ENCODE data around the gene INSRR.

Gene INSRR

DNA sequence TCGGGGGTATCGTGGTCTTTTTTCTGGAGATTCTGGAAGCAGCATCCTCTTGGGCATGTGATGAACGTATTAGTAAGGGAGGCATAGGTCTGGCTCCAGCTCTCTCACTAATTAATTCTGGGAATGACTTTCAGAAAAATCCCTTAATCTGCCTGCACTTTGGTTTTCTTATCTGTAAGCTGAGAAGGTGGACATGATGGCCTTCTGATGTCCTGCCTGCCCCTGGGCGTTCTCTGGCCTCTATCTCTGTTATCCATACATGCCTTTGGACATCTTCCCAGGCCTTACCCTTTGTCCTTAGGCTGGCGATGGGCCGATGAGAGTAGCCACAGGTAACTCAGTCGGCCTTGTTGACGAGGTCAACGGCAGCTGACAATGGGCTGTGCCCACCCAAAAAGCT is 10.5 kb upstream of the INSRR start:
- Histone ChIP-seq H3K14ac (ENCODE audit: low read length) (no peak overlapping the region), H3K9me3 (replicated peaks in 1 of 2; ENCODE audit: control insufficient read depth in 2 of 2, insufficient read depth in 1 of 2, low read depth in 1 of 2, low read length in 2 of 2) (no peaks in the 10 kb centered on the region), H3K18ac (ENCODE audit: low read length) (no peak overlapping the region), H3K4me3 (ENCODE audit: low read length in 2 of 2) (no peak overlapping the region), H2AK5ac (ENCODE audit: low read depth, low read length) (no peak overlapping the region), H4K8ac (ENCODE audit: low read depth, low read length) (no peak overlapping the region), H3K36me3 (replicated peaks in 1 of 2; ENCODE audit: control insufficient read depth in 2 of 2, insufficient read depth in 2 of 2, low read length in 2 of 2) (no peaks in the 10 kb centered on the region), H2AFZ (ENCODE audit: low read length) (no peak overlapping the region), H4K91ac (ENCODE audit: low read depth, low read length, poor library complexity) (no peak overlapping the region), H2BK5ac (ENCODE audit: low read length) (no peak overlapping the region), H2BK12ac (ENCODE audit: low read length) (no peak overlapping the region), H2BK120ac (ENCODE audit: low read depth, low read length) (no peak overlapping the region), H3K23ac (ENCODE audit: low read depth, low read length, poor library complexity) (no peak overlapping the region), H3K9ac (ENCODE audit: low read depth, low read length, poor library complexity) (no peak overlapping the region), H3K4me1 (ENCODE audit: control insufficient read depth in 2 of 2, insufficient read depth in 1 of 2, low read depth in 1 of 2, low read length in 2 of 2) (peaks cover 13 to 18% of the 10 kb centered on the region in 2 donors), H2BK15ac (ENCODE audit: low read length) (no peak overlapping the region), H3K4me2 (ENCODE audit: insufficient read depth, low read length, poor library complexity, severe bottlenecking) (no peak overlapping the region), H3K27ac (replicated peaks; ENCODE audit: low read length) (no peak overlapping the region), H3K4ac (ENCODE audit: low read length) (no peak overlapping the region), H3K27me3 (ENCODE audit: control insufficient read depth in 3 of 3, insufficient read depth in 3 of 3, low read depth in 1 of 3, low read length in 3 of 3) (peaks cover 0 to 73% (median 4%) of the 10 kb centered on the region in 3 experiments), H3K79me1 (ENCODE audit: low read depth, low read length) (no peaks in the 10 kb centered on the region)
- no peak for DNase-seq (ENCODE audit: low spot score)
- no CpG with 5 or more reads among the region's 9 CpGs for WGBS, 2 donors (ENCODE audit: extremely low coverage in 2 of 2, insufficient read length in 2 of 2, insufficient replicate concordance in 1 of 2)

DNA sequence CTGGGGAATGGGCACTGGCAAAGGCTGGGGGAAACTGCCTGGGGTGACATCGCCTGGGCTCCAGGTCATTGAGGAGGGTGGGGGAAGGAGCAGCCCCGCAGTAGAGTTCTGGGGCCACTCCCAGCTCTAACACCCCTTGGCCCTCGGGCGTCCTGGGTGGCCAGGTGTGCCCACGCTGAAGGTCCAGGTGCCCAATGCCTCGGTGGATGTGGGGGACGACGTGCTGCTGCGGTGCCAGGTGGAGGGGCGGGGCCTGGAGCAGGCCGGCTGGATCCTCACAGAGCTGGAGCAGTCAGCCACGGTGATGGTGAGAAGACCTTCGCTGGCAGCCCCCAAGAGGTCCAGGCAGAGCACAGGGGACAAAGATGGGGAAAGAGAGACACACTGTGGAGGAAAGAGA is 9.4 kb upstream of the INSRR start:
- H4K91ac ChIP-seq (ENCODE audit: low read depth, low read length, poor library complexity), result no peak overlapping the region
- WGBS, 2 donors (ENCODE audit: extremely low coverage in 2 of 2, insufficient read length in 2 of 2, insufficient replicate concordance in 1 of 2), result no CpG with 5 or more reads among the region's 13 CpGs
- peak overlapping the region; percentile 95 for H2BK15ac ChIP-seq (ENCODE audit: low read length)
- no peak overlapping the region for H2BK5ac ChIP-seq (ENCODE audit: low read length)
- peak overlapping the region; percentile 86 for H3K14ac ChIP-seq (ENCODE audit: low read length)
- H4K8ac ChIP-seq (ENCODE audit: low read depth, low read length), result no peak overlapping the region
- peak overlapping the region; percentile 97 for H2AK5ac ChIP-seq (ENCODE audit: low read depth, low read length)
- no peak overlapping the region for H3K4me3 ChIP-seq (ENCODE audit: low read length in 2 of 2)
- H2BK12ac ChIP-seq (ENCODE audit: low read length), result peak overlapping the region; percentile 91
- no peak for DNase-seq (ENCODE audit: low spot score)
- peak overlapping the region; percentile 87 for H3K23ac ChIP-seq (ENCODE audit: low read depth, low read length, poor library complexity)
- peaks cover 0 to 73% (median 11%) of the 10 kb centered on the region in 3 experiments for H3K27me3 ChIP-seq (ENCODE audit: control insufficient read depth in 3 of 3, insufficient read depth in 3 of 3, low read depth in 1 of 3, low read length in 3 of 3)
- H2AFZ ChIP-seq (ENCODE audit: low read length), result no peak overlapping the region
- no peak overlapping the region for H3K27ac ChIP-seq (replicated peaks; ENCODE audit: low read length)
- no peaks in the 10 kb centered on the region for H3K9me3 ChIP-seq (replicated peaks in 1 of 2; ENCODE audit: control insufficient read depth in 2 of 2, insufficient read depth in 1 of 2, low read depth in 1 of 2, low read length in 2 of 2)
- H2BK120ac ChIP-seq (ENCODE audit: low read depth, low read length), result no peak overlapping the region
- no peaks in the 10 kb centered on the region for H3K79me1 ChIP-seq (ENCODE audit: low read depth, low read length)
- peak overlapping the region; percentile 39 for H3K4ac ChIP-seq (ENCODE audit: low read length)
- H3K36me3 ChIP-seq (replicated peaks in 1 of 2; ENCODE audit: control insufficient read depth in 2 of 2, insufficient read depth in 2 of 2, low read length in 2 of 2), result no peaks in the 10 kb centered on the region
- H3K9ac ChIP-seq (ENCODE audit: low read depth, low read length, poor library complexity), result peak overlapping the region; percentile 16
- no peak overlapping the region for H3K4me2 ChIP-seq (ENCODE audit: insufficient read depth, low read length, poor library complexity, severe bottlenecking)
- peaks cover 13 to 18% of the 10 kb centered on the region in 2 donors for H3K4me1 ChIP-seq (ENCODE audit: control insufficient read depth in 2 of 2, insufficient read depth in 1 of 2, low read depth in 1 of 2, low read length in 2 of 2)
- H3K18ac ChIP-seq (ENCODE audit: low read length), result peak overlapping the region; percentile 71

DNA sequence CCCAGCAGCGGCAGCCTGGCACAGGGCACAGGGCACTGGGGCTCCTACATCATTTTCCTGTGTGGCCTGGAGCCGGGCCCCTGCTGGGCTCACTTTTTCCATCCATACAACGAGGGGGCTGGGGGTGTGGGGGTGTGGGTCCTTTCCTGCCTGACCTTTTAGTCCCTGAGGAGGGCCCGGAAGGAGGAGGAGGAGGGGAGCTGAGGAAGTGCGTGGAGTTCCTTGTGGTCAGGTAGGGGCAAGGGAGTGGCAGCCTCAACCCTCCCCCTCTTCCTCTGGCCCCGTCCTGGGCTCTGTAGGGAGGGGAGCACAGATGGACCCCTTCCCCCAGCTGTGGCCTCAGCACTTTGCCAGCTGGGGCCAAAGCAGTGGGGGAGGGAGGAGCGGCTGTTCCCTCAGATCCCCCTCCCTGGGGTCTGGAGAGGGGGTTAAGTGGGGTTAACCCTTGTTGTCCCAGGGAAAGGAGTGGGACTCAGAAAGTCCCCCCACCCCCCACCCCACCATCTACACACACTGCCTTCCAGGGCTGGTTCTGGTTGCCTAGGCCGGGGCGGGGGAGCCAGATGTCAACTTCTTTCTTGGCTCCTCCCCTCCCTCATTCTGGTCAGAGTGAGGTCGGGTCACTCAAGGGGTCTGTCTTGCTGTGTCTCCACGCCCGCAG is 7.5 kb upstream of the INSRR start:
- Histone ChIP-seq H3K27ac (replicated peaks; ENCODE audit: low read length) (no peak overlapping the region), H3K4me3 (ENCODE audit: low read length in 2 of 2) (no peak overlapping the region), H2BK120ac (ENCODE audit: low read depth, low read length) (no peak overlapping the region), H4K91ac (ENCODE audit: low read depth, low read length, poor library complexity) (no peak overlapping the region), H3K4me2 (ENCODE audit: insufficient read depth, low read length, poor library complexity, severe bottlenecking) (no peak overlapping the region), H3K23ac (ENCODE audit: low read depth, low read length, poor library complexity) (peak overlapping the region; percentile 46), H3K27me3 (ENCODE audit: control insufficient read depth in 3 of 3, insufficient read depth in 3 of 3, low read depth in 1 of 3, low read length in 3 of 3) (peaks cover 4 to 84% (median 30%) of the 10 kb centered on the region in 3 experiments), H3K79me1 (ENCODE audit: low read depth, low read length) (no peaks in the 10 kb centered on the region), H2BK15ac (ENCODE audit: low read length) (peak overlapping the region; percentile 14), H3K36me3 (replicated peaks in 1 of 2; ENCODE audit: control insufficient read depth in 2 of 2, insufficient read depth in 2 of 2, low read length in 2 of 2) (no peaks in the 10 kb centered on the region), H2BK5ac (ENCODE audit: low read length) (peak overlapping the region; percentile 25), H2BK12ac (ENCODE audit: low read length) (peak overlapping the region; percentile 16), H3K18ac (ENCODE audit: low read length) (peak overlapping the region; percentile 44), H3K4me1 (ENCODE audit: control insufficient read depth in 2 of 2, insufficient read depth in 1 of 2, low read depth in 1 of 2, low read length in 2 of 2) (peaks cover 13 to 18% of the 10 kb centered on the region in 2 donors), H4K8ac (ENCODE audit: low read depth, low read length) (no peak overlapping the region), H3K9ac (ENCODE audit: low read depth, low read length, poor library complexity) (no peak overlapping the region), H2AK5ac (ENCODE audit: low read depth, low read length) (peak overlapping the region; percentile 79), H3K4ac (ENCODE audit: low read length) (no peak overlapping the region), H2AFZ (ENCODE audit: low read length) (peak overlapping the region; percentile 22), H3K9me3 (replicated peaks in 1 of 2; ENCODE audit: control insufficient read depth in 2 of 2, insufficient read depth in 1 of 2, low read depth in 1 of 2, low read length in 2 of 2) (no peaks in the 10 kb centered on the region), H3K14ac (ENCODE audit: low read length) (no peak overlapping the region)
- WGBS, 2 donors (ENCODE audit: extremely low coverage in 2 of 2, insufficient read length in 2 of 2, insufficient replicate concordance in 1 of 2), result no CpG with 5 or more reads among the region's 12 CpGs
- DNase-seq (ENCODE audit: low spot score), result no peak

DNA sequence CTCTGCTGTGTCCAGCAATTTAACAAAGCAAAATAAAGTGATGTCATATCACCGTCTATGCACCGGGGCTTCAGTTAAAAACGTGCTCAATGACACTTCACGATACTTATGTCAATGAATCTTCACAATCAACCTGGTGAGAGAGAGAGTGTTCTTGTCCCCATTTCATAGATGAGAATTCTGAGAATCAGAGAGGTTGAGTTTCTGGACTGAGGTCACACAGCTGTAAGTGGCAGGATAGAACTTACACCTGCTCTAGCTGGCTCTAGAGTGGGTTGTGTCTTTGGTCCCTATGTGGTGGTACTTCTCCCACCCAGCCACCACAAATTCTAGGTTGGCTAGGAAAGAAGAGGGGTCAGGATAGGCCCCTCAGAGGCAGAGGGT is 6.9 kb upstream of the INSRR start:
- WGBS, 2 donors (ENCODE audit: extremely low coverage in 2 of 2, insufficient read length in 2 of 2, insufficient replicate concordance in 1 of 2), result no CpG with 5 or more reads among the region's 4 CpGs

More for the DNA sequence above, 6.9 kb upstream of the INSRR start:
- H3K36me3 ChIP-seq (replicated peaks in 1 of 2; ENCODE audit: control insufficient read depth in 2 of 2, insufficient read depth in 2 of 2, low read length in 2 of 2), result no peaks in the 10 kb centered on the region
- H3K4me1 ChIP-seq (ENCODE audit: control insufficient read depth in 2 of 2, insufficient read depth in 1 of 2, low read depth in 1 of 2, low read length in 2 of 2), result peaks cover 13 to 18% of the 10 kb centered on the region in 2 donors
- H2BK120ac ChIP-seq (ENCODE audit: low read depth, low read length), result no peak overlapping the region
- no peaks in the 10 kb centered on the region for H3K9me3 ChIP-seq (replicated peaks in 1 of 2; ENCODE audit: control insufficient read depth in 2 of 2, insufficient read depth in 1 of 2, low read depth in 1 of 2, low read length in 2 of 2)
- H3K9ac ChIP-seq (ENCODE audit: low read depth, low read length, poor library complexity), result no peak overlapping the region
- H2BK12ac ChIP-seq (ENCODE audit: low read length), result peak overlapping the region; percentile 16
- H3K23ac ChIP-seq (ENCODE audit: low read depth, low read length, poor library complexity), result no peak overlapping the region
- H3K27ac ChIP-seq (replicated peaks; ENCODE audit: low read length), result no peak overlapping the region
- no peak overlapping the region for H4K91ac ChIP-seq (ENCODE audit: low read depth, low read length, poor library complexity)
- no peak overlapping the region for H2AK5ac ChIP-seq (ENCODE audit: low read depth, low read length)
- no peak overlapping the region for H3K4me3 ChIP-seq (ENCODE audit: low read length in 2 of 2)
- no peak overlapping the region for H3K18ac ChIP-seq (ENCODE audit: low read length)
- no peak overlapping the region for H2BK5ac ChIP-seq (ENCODE audit: low read length)
- no peaks in the 10 kb centered on the region for H3K79me1 ChIP-seq (ENCODE audit: low read depth, low read length)
- DNase-seq (ENCODE audit: low spot score), result no peak
- H4K8ac ChIP-seq (ENCODE audit: low read depth, low read length), result no peak overlapping the region
- peak overlapping the region; percentile 55 for H2BK15ac ChIP-seq (ENCODE audit: low read length)
- H3K4me2 ChIP-seq (ENCODE audit: insufficient read depth, low read length, poor library complexity, severe bottlenecking), result no peak overlapping the region
- H2AFZ ChIP-seq (ENCODE audit: low read length), result no peak overlapping the region
- no peak overlapping the region for H3K4ac ChIP-seq (ENCODE audit: low read length)
- H3K27me3 ChIP-seq (ENCODE audit: control insufficient read depth in 3 of 3, insufficient read depth in 3 of 3, low read depth in 1 of 3, low read length in 3 of 3), result peaks cover 9 to 84% (median 35%) of the 10 kb centered on the region in 3 experiments
- H3K14ac ChIP-seq (ENCODE audit: low read length), result no peak overlapping the region
